SIG-M5 treated with dmso at 0.1 percent for 504 hours (cell line): ENCODE results near the gene MARK3.

Experiments
- DNase-seq: peaks from one replicate; lab custom pipeline; 2025; ENCODE audit not compliant: unreplicated experiment; lab: John Stamatoyannopoulos, UW

Gene MARK3

GRCh38 chr14:103393676-103394626 is 8.7 kb downstream of the MARK3 start:
- DNase-seq = peak; percentile 16

GRCh38 chr14:103395244-103395643 is 10.0 kb downstream of the MARK3 start:
- no peak for DNase-seq

GRCh38 chr14:103396463-103396862 is 11.2 kb downstream of the MARK3 start:
- DNase-seq = no peak

GRCh38 chr14:103398427-103399195 is 13.4 kb downstream of the MARK3 start:
- DNase-seq = no peak

GRCh38 chr14:103400537-103400936 is 15.3 kb downstream of the MARK3 start:
- no peak for DNase-seq

- DNase-seq = no peak
These were observed 16.3 kb downstream of the MARK3 start for GRCh38 chr14:103401223-103402214.

- DNase-seq = no peak
These were observed 17.5 kb downstream of the MARK3 start for GRCh38 chr14:103402695-103403094.

GRCh38 chr14:103404032-103404918 is 19.1 kb downstream of the MARK3 start:
- no peak for DNase-seq

- DNase-seq = no peak
These were observed 19.7 kb downstream of the MARK3 start for GRCh38 chr14:103404920-103405319.

GRCh38 chr14:103408491-103409155 is 23.4 kb downstream of the MARK3 start:
- no peak for DNase-seq

- DNase-seq = no peak
These were observed 31.7 kb downstream of the MARK3 start for GRCh38 chr14:103416916-103417315.

GRCh38 chr14:103418481-103418818 is 33.2 kb downstream of the MARK3 start:
- peak; percentile 91 for DNase-seq

GRCh38 chr14:103421556-103421955 is 36.3 kb downstream of the MARK3 start:
- no peak for DNase-seq

GRCh38 chr14:103423050-103423461 is 37.8 kb downstream of the MARK3 start:
- no peak for DNase-seq

- no peak for DNase-seq
These were observed 42.5 kb downstream of the MARK3 start for GRCh38 chr14:103427485-103428443.

GRCh38 chr14:103428723-103429556 is 43.7 kb downstream of the MARK3 start:
- no peak for DNase-seq

- DNase-seq = no peak
These were observed 45.1 kb downstream of the MARK3 start for GRCh38 chr14:103430358-103430757.
